Progenitor cell of endocrine pancreas (in vitro differentiated cells): Measurements from ENCODE around the gene BTD. TPM values are rescaled to one million over a fixed set of nuclear protein-coding genes. Genes with fewer than 3 reads are reported as not detected.
"Not testable (repeated sequence)": the region's sequence is repeated elsewhere in the genome, so short reads cannot be mapped to it uniquely, and the experiment has no call there.

Source experiments
- DNase-seq: peaks from one replicate; pipeline ENCODE4 v3.0.0; 2021; ENCODE audit warnings: low spot score; ENCODE audit not compliant: unreplicated experiment
- H3K27ac Mint-ChIP-seq: 2 replicates; pipeline ENCODE4 v1.8.0; 2021; ENCODE audit warnings: mild to moderate bottlenecking, moderate library complexity, mixed read lengths
- H3K27me3 Mint-ChIP-seq: 2 replicates; pipeline ENCODE4 v1.8.0; 2021; ENCODE audit warnings: mixed read lengths
- H3K36me3 Mint-ChIP-seq: 2 replicates; pipeline ENCODE4 v1.8.0; 2022; ENCODE audit warnings: mixed read lengths; ENCODE audit not compliant: insufficient read depth
- H3K4me1 Mint-ChIP-seq: 2 replicates; pipeline ENCODE4 v1.8.0; 2021; ENCODE audit warnings: low read depth, mixed read lengths
- H3K4me3 Mint-ChIP-seq: 2 replicates; pipeline ENCODE4 v1.8.0; 2021; ENCODE audit warnings: low read depth, mild to moderate bottlenecking, moderate library complexity, mixed read lengths
- H3K9me3 Mint-ChIP-seq: 2 replicates; pipeline ENCODE4 v1.8.0; 2021; ENCODE audit warnings: low read depth, mixed read lengths
- total RNA-seq: library from RNA; stranded (reverse); gene quantifications from 2 replicates; pipeline ENCODE4 v1.2.1, GENCODE V29; 2021
- TF ChIP-seq, protein P1 (sequence below): fragments of 200-600 bp; sonication (generic); IDR thresholded peaks from one replicate; pipeline ENCODE4 v1.5.0; 2021; ENCODE audit warnings: antibody characterized with exemption, mild to moderate bottlenecking; ENCODE audit not compliant: unreplicated experiment

Gene BTD
- total RNA-seq, 1 donor from 2014 or later: 26.9 TPM

DNA sequence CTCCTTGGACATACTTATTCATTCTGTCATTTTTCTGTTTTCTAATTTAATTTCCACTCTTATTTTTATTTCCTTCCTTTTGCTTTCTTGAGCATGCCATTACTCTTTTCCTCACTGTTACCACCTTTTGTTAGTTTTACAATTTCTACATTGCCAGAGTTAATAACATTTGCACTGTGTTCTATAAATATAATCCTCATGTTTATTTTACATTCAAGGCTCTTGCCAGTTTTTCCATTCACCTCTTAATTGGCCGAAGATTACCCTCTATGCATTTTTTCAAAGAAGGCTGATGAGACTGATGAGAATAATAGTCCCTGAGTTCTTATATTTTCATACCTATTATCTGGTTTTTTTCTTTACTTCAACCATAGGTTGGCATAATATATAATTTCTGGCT, 10.5 kb downstream of the BTD start:
- DNase-seq: no peak
- Mint-ChIP-seq H3K36me3 (peaks cover 4% of the 10 kb centered on the region), H3K9me3 (peaks cover under 1% of the 10 kb centered on the region), H3K27me3 (no peaks in the 10 kb centered on the region), H3K4me3 (no peak overlapping the region), H3K27ac (peak overlapping the region; percentile 26), H3K4me1 (peaks cover 21% of the 10 kb centered on the region)
- TF ChIP-seq, protein P1, sequence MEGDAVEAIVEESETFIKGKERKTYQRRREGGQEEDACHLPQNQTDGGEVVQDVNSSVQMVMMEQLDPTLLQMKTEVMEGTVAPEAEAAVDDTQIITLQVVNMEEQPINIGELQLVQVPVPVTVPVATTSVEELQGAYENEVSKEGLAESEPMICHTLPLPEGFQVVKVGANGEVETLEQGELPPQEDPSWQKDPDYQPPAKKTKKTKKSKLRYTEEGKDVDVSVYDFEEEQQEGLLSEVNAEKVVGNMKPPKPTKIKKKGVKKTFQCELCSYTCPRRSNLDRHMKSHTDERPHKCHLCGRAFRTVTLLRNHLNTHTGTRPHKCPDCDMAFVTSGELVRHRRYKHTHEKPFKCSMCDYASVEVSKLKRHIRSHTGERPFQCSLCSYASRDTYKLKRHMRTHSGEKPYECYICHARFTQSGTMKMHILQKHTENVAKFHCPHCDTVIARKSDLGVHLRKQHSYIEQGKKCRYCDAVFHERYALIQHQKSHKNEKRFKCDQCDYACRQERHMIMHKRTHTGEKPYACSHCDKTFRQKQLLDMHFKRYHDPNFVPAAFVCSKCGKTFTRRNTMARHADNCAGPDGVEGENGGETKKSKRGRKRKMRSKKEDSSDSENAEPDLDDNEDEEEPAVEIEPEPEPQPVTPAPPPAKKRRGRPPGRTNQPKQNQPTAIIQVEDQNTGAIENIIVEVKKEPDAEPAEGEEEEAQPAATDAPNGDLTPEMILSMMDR: no peak

DNA sequence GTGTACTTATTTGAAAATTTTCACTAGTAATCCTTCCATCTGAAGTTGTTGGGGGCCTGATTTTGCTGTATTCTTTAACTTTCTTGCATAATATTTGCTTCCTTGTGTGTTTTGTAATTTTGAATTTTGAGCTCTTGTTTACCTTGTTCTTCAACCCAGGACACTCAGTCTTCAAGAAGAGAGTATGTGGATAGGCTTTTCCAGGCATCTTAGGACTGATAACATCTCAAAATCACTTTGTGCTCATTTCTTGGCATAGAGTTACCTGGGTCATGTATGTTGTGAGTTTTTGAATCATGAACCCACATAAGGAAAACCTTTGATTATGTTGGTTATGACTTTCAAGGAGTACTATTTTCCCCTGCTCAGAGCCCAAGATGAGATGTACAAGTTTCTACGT, 13.4 kb downstream of the BTD start:
- TF ChIP-seq, protein P1: no peak
- Mint-ChIP-seq H3K27ac (no peak overlapping the region), H3K9me3 (peaks cover 15% of the 10 kb centered on the region), H3K4me3 (no peak overlapping the region), H3K36me3 (peaks cover 16% of the 10 kb centered on the region), H3K4me1 (peaks cover 7% of the 10 kb centered on the region), H3K27me3 (no peaks in the 10 kb centered on the region)
- DNase-seq: no peak

DNA sequence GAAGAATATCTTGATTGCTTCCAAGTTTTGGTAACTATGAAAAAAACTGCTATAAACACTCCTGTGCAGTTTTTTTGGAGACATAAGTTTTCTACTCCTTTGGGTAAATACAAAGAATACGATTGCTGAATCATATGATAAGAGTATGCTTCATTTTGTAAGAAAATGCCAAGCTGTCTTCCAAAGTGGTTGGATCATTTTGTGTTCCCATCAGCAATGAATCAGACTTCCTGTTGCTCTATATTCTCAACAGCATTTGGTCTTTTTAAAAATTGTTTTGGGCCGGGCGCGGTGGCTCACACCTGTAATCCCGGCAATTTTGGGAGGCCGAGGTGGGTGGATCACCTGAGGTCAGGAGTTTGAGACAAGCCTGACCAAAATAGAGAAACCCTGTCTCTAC, 14.5 kb downstream of the BTD start:
- Mint-ChIP-seq H3K9me3 (peaks cover 23% of the 10 kb centered on the region), H3K4me1 (peaks cover 2% of the 10 kb centered on the region), H3K27me3 (no peaks in the 10 kb centered on the region), H3K36me3 (peaks cover 22% of the 10 kb centered on the region), H3K27ac (no peak overlapping the region), H3K4me3 (no peak overlapping the region)
- TF ChIP-seq, protein P1: no peak
- DNase-seq: no peak

DNA sequence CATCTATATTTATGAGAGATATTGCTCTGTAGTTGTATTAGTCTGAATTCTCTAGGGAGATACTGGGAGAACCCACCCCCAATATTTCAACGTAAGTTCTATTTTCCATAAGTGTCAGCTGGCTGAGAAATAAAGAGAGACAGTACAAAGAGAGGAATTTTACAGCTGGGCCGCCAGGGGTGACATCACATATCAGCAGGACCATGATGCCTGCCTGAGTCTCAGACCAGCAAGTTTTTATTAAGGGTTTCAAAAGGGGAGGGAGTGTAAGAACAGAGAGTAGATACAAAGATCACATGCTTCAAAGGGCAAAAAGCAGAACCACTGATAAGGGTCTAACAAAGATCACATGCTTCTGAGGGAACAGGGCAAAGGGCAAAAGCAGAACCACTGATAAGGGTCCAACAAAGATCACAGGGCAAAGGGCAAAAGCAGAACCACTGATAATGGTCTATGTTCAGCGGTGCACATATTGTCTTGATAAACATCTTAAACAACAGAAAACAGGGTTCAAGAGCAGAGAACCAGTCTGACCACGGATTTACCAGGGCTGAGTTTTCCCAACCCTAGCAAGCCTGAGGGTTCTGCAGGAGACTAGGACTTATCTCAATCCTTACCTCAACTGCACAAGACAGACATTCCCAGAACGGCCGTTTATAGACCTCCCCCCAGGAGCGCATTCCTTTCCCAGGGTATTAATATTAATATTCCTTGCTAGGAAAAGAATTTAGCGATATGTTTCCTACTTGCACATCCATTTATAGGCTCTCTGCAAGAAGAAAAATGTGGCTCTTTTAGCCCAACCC, 18.3 kb downstream of the BTD start:
- not testable (repeated sequence) for H3K27ac Mint-ChIP-seq, H3K27me3 Mint-ChIP-seq, H3K4me1 Mint-ChIP-seq, DNase-seq, H3K4me3 Mint-ChIP-seq
- H3K9me3 Mint-ChIP-seq: peaks cover 34% of the 10 kb centered on the region
- H3K36me3 Mint-ChIP-seq: peaks cover 35% of the 10 kb centered on the region

DNA sequence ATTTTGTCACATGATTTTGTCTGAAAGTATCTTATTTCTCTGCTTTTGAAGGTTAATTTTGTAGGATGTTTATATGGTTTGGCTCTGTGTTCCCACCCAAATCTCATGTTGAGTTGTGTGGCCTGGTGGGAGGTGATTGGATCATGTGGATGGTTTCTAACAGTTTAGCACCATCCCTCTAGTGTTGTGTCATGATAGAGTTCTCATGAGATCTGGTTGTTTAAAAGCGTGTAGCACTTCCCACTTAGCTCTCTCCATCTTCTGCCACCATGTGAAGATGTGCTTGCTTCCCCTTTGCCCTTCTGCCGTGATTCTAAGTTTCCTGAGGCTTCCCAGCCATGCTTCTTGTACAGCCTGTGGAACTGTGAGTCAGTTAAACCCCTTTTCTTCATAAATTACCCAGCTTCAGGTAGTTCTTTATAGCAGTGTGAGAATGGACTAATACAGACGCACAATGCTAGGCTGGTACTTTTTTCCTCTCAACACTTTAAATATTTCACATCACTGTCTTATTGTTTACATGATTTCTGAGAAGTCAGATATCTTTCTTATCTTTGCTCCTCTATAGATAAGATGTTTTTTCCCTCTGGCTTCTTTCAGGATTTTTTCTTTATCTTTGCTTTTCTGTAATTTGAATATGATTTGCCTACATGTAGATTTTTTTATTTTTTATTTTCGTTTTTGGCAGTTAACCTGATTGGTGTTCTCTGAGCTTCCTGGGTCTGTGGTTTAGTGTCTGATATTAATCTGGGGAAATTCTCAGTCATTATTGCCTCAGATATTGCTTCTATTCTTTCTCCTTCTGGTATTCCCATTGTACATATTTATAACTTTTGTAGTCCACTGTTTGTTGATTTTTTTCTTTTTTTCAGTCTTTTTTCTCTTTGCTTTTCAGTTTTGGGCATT, 22.2 kb downstream of the BTD start:
- TF ChIP-seq, protein P1: no peak
- Mint-ChIP-seq H3K36me3 (peaks cover 34% of the 10 kb centered on the region), H3K27ac (no peak overlapping the region)

More for the DNA sequence above, 22.2 kb downstream of the BTD start:
- Mint-ChIP-seq H3K4me3 (no peak overlapping the region), H3K9me3 (peaks cover 30% of the 10 kb centered on the region), H3K4me1 (no peaks in the 10 kb centered on the region), H3K27me3 (no peaks in the 10 kb centered on the region)
- DNase-seq: no peak
